ENCODE data around the gene CYREN. TPM values are rescaled to one million over a fixed set of nuclear protein-coding genes. Genes with fewer than 3 reads are reported as not detected.
A peak's percentile ranks its signal among the peaks of the same experiment; 100 is the strongest.

The CYREN gene
- total and polyA plus RNA-seq, 9 of the 15 experiments (the other 6 are each of a cell fraction or from before 2014, with no cell fraction given) = 13.9 to 108 (median 88.8) TPM

DNA sequence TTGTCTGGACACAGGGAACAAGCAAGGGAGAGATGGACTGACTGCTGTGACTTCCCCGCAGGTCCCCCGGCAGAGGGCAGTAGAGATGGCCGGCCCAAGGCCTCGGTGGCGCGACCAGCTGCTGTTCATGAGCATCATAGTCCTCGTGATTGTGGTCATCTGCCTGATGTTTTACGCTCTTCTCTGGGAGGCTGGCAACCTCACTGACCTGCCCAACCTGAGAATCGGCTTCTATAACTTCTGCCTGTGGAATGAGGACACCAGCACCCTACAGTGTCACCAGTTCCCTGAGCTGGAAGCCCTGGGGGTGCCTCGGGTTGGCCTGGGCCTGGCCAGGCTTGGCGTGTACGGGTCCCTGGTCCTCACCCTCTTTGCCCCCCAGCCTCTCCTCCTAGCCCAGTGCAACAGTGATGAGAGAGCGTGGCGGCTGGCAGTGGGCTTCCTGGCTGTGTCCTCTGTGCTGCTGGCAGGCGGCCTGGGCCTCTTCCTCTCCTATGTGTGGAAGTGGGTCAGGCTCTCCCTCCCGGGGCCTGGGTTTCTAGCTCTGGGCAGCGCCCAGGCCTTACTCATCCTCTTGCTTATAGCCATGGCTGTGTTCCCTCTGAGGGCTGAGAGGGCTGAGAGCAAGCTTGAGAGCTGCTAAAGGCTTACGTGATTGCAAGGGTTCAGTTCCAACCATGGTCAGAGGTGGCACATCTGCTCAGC is 6.0 kb downstream of the CYREN start:
- BruUV-seq (replicated peaks) = no TSS peak
- Histone ChIP-seq H3K4me1 (replicated peaks in 1 of 2; ENCODE audit: control insufficient read depth in 2 of 2, insufficient read depth in 2 of 2, low read length in 2 of 2) (peaks cover 26 to 36% of the 10 kb centered on the region in 2 experiments), H3K9ac (ENCODE audit: insufficient read depth in 1 of 2, low read depth in 2 of 2, low read length in 2 of 2) (no peak overlapping the region), H3K27me3 (ENCODE audit: control insufficient read depth in 2 of 2, insufficient read depth in 2 of 2, low read length in 2 of 2) (no peaks in the 10 kb centered on the region), H3K27ac (ENCODE audit: extremely low read depth, low read depth, low read length) (no peak overlapping the region), H3K9me3 (replicated peaks; ENCODE audit: control insufficient read depth, insufficient read depth, low read depth, low read length) (peaks cover 20% of the 10 kb centered on the region), H4K20me1 (replicated peaks; ENCODE audit: control insufficient read depth, insufficient read depth, low read length) (0 out of 2 replicates have a peak, but pooled peaks cover 5% of the 10 kb centered on the region), H3K36me3 (ENCODE audit: control insufficient read depth, insufficient read depth, low read length) (peaks cover 53% of the 10 kb centered on the region), H3K79me2 (ENCODE audit: control insufficient read depth, insufficient read depth, low read length) (peaks cover 23% of the 10 kb centered on the region), H3K4me2 (ENCODE audit: insufficient read depth, low read length) (no peak overlapping the region), H3K4me3 (no peak overlapping the region), H2AFZ (ENCODE audit: low read depth, low read length) (no peak overlapping the region), H3K9me1 (ENCODE audit: control insufficient read depth, insufficient read depth, low read length) (no peaks in the 10 kb centered on the region)
- 93% methylated on average over 18 of the region's 18 CpGs for WGBS (ENCODE audit: insufficient coverage, low coverage, missing lambda C conversion rate)
- intact Hi-C loops (cut with micrococcal nuclease) = no loop called here
- ChIA-PET POLR2A (interaction anchor here (0.6 to 2.7 kb wide), 12 partner anchors 8 to 345 kb away, joined by 3 to 11 read pairs (median 4); partner anchors contain the start of gene TMEM140), CTCF (ENCODE audit: low intra/inter-chr PET ratio) (no interaction called here)
- in situ Hi-C loops (cut with MboI) = no loop called here
- FAIRE-seq (no peak), ATAC-seq (no peak; the same call in 2 of the 3 replicates), DNase-seq (ENCODE audit: extremely low read depth in 1 of 4, low spot score in 3 of 4) (peak in 1 of 4 experiments; percentile 16)
- TF ChIP-seq FOXJ3 (CRISPR knock-in tag; IDR thresholded peaks at IDR 0.05) (no peak), CHD2 (IDR thresholded peaks at IDR 0.05; ENCODE audit: low read depth, low read length) (no peak), POLR2A (conservative IDR thresholded peaks at IDR 0.05) (peak; percentile 63; the same call in 1 of the 2 replicates), RBM22 (IDR thresholded peaks at IDR 0.05; ENCODE audit: low read depth, low read length, poor library complexity, severe bottlenecking) (peak; percentile 82), E2F8 (IDR thresholded peaks at IDR 0.05; ENCODE audit: low read depth, partially characterized antibody) (peak; percentile 15), BRD4 (IDR thresholded peaks at IDR 0.05) (no peak), DACH1 (IDR thresholded peaks at IDR 0.05; ENCODE audit: partially characterized antibody) (no peak), ZNF512 (tag; IDR thresholded peaks at IDR 0.05) (no peak), KHSRP (IDR thresholded peaks at IDR 0.05) (no peak), GATA2 (CRISPR knock-in tag; IDR thresholded peaks at IDR 0.05) (no peak), THRA (IDR thresholded peaks at IDR 0.05) (no peak), ZNF146 (CRISPR knock-in tag; IDR thresholded peaks at IDR 0.05; ENCODE audit: unreplicated experiment) (peak; percentile 4), POLR2G (IDR thresholded peaks at IDR 0.05; ENCODE audit: low read depth, low read length) (peak; percentile 82), SUPT5H (IDR thresholded peaks at IDR 0.05) (peak; percentile 59), POLR2B (IDR thresholded peaks at IDR 0.05; ENCODE audit: low read depth, partially characterized antibody) (peak; percentile 46), CBX1 (IDR thresholded peaks at IDR 0.05; ENCODE audit: low read depth) (peak; percentile 67; the same call in 1 of the 2 replicates)
